ENCODE measurements around the gene SCP2.

SCP2 gene

DNA sequence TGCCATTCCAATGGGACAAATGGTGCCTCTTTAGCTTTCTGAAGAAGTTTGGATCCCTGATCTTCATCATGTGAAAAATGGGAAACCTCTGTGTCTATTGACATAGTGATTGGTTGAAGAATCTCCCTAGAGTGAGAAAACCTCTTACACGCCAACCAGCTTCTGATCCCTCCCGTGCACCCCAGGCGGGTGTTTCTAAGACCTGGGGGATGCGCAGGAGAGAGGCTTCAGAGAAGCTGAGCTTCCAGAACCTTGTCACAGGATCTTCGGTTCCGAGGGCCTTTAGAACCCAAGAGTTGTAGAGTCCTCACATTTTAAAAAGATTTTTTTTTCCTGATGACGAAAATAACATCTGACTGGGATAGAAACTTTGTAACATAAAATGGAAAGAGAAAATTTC is 146.2 kb downstream of the SCP2 start:
- no peak overlapping the region for H3K4me2 ChIP-seq (ENCODE audit: low read depth, low read length, poor library complexity, severe bottlenecking)
- no peaks in the 10 kb centered on the region for H4K20me1 ChIP-seq (ENCODE audit: low read depth, low read length)
- no peaks in the 10 kb centered on the region for H3K27me3 ChIP-seq (ENCODE audit: low read length)
- H3K79me2 ChIP-seq (ENCODE audit: insufficient read depth, low read length), result no peaks in the 10 kb centered on the region
- no peaks in the 10 kb centered on the region for H3K36me3 ChIP-seq (ENCODE audit: low read length)
- H3K9me3 ChIP-seq (ENCODE audit: insufficient read depth, low read length), result no peaks in the 10 kb centered on the region
- no peak overlapping the region for H2AFZ ChIP-seq (ENCODE audit: low read depth, low read length, severe bottlenecking)
- TF ChIP-seq EZH2phosphoT487 (conservative IDR thresholded peaks at IDR 0.05; ENCODE audit: low read length), result no peak
- TF ChIP-seq, protein P1, sequence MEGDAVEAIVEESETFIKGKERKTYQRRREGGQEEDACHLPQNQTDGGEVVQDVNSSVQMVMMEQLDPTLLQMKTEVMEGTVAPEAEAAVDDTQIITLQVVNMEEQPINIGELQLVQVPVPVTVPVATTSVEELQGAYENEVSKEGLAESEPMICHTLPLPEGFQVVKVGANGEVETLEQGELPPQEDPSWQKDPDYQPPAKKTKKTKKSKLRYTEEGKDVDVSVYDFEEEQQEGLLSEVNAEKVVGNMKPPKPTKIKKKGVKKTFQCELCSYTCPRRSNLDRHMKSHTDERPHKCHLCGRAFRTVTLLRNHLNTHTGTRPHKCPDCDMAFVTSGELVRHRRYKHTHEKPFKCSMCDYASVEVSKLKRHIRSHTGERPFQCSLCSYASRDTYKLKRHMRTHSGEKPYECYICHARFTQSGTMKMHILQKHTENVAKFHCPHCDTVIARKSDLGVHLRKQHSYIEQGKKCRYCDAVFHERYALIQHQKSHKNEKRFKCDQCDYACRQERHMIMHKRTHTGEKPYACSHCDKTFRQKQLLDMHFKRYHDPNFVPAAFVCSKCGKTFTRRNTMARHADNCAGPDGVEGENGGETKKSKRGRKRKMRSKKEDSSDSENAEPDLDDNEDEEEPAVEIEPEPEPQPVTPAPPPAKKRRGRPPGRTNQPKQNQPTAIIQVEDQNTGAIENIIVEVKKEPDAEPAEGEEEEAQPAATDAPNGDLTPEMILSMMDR (IDR thresholded peaks at IDR 0.05; ENCODE audit: insufficient read depth, low read length, poor library complexity, severe bottlenecking), result no peak
- no peaks in the 10 kb centered on the region for H3F3A ChIP-seq (ENCODE audit: insufficient read depth)
- no peak overlapping the region for H3K9ac ChIP-seq (ENCODE audit: low read length)
- no peaks in the 10 kb centered on the region for H3K9me2 ChIP-seq (replicated peaks; ENCODE audit: insufficient read depth, low read length)
- no peak overlapping the region for H3K27ac ChIP-seq (ENCODE audit: low read depth, low read length)
- H3K4me3 ChIP-seq (ENCODE audit: insufficient read depth, low read length, poor library complexity, severe bottlenecking), result no peak overlapping the region

DNA sequence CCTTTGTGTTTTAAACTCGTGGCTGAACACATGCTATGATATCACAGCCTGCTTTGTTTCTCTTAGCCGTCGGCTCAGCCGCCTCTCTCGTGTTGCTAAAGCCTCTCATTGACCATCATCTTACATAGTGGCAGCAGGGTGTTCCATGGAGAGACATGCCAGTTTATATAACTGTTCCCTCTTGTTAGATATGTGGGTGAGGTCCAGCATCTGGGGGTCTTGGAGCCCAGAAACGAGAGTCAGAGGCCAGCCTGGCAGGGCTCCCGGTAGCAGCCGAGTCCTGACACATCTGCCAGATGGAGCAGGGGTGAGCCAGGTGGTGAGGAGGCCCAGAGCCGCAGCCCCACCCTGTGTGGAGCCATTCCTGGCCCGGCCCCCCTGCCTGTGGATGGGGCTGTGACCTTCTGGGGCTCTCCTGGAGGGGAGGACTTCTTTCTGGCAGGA is 146.8 kb downstream of the SCP2 start:
- H3K9me2 ChIP-seq (replicated peaks; ENCODE audit: insufficient read depth, low read length), result no peaks in the 10 kb centered on the region
- H3F3A ChIP-seq (ENCODE audit: insufficient read depth), result no peaks in the 10 kb centered on the region
- H2AFZ ChIP-seq (ENCODE audit: low read depth, low read length, severe bottlenecking), result no peak overlapping the region
- no peaks in the 10 kb centered on the region for H3K9me3 ChIP-seq (ENCODE audit: insufficient read depth, low read length)
- H3K9ac ChIP-seq (ENCODE audit: low read length), result no peak overlapping the region
- H4K20me1 ChIP-seq (ENCODE audit: low read depth, low read length), result no peaks in the 10 kb centered on the region
- H3K4me2 ChIP-seq (ENCODE audit: low read depth, low read length, poor library complexity, severe bottlenecking), result no peak overlapping the region
- H3K27me3 ChIP-seq (ENCODE audit: low read length), result no peaks in the 10 kb centered on the region
- no peak overlapping the region for H3K27ac ChIP-seq (ENCODE audit: low read depth, low read length)
- H3K36me3 ChIP-seq (ENCODE audit: low read length), result no peaks in the 10 kb centered on the region
- H3K79me2 ChIP-seq (ENCODE audit: insufficient read depth, low read length), result no peaks in the 10 kb centered on the region
- no peak for TF ChIP-seq EZH2phosphoT487 (conservative IDR thresholded peaks at IDR 0.05; ENCODE audit: low read length)
- TF ChIP-seq, protein P1 (IDR thresholded peaks at IDR 0.05; ENCODE audit: insufficient read depth, low read length, poor library complexity, severe bottlenecking), result no peak
- H3K4me3 ChIP-seq (ENCODE audit: insufficient read depth, low read length, poor library complexity, severe bottlenecking), result no peak overlapping the region

DNA sequence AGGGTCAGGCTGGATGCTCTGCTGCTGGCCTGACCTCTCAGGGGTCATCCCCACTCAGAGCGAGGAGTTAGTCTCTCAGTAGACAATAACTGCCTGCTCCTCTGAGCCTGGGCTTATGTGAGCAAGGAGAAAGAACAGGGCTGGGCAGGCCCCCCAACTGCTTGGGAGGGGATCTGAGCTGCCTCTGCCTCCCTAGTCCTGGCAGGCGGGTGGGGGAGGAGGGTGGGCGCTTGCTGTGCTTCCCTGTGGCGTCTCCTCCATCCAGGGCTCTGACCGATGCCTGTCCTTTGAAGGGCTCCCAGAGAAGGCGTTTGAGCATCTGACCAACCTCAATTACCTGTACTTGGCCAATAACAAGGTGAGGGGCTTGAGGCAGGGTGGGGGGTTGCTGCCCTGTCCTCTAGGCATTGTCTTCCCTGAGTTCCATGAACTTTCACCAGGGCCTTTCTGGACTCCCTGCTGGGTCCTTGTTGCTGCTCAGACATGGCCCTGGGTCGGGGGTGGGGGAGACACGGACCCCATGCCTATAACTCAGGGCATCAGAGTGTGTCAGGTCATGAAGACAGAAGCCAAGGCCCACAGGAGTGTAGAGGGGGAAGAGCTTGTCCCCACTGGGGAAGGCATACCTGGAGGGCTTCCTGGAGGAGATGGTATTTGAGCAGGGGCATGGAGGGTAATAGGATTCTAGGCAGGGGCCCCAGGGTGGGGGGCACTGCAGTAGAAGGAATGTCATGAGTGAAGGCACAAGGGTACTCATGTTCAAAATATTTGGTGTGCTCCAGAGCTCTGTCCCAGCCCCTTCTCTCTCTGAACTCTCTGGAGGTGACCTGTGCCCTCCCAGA is 147.5 kb downstream of the SCP2 start:
- H3K9ac ChIP-seq (ENCODE audit: low read length), result no peak overlapping the region
- H3K4me3 ChIP-seq (ENCODE audit: insufficient read depth, low read length, poor library complexity, severe bottlenecking), result no peak overlapping the region
- no peaks in the 10 kb centered on the region for H3F3A ChIP-seq (ENCODE audit: insufficient read depth)
- H3K9me2 ChIP-seq (replicated peaks; ENCODE audit: insufficient read depth, low read length), result no peaks in the 10 kb centered on the region
- H3K4me2 ChIP-seq (ENCODE audit: low read depth, low read length, poor library complexity, severe bottlenecking), result no peak overlapping the region
- H4K20me1 ChIP-seq (ENCODE audit: low read depth, low read length), result no peaks in the 10 kb centered on the region
- H2AFZ ChIP-seq (ENCODE audit: low read depth, low read length, severe bottlenecking), result no peak overlapping the region
- H3K27me3 ChIP-seq (ENCODE audit: low read length), result no peaks in the 10 kb centered on the region
- no peaks in the 10 kb centered on the region for H3K79me2 ChIP-seq (ENCODE audit: insufficient read depth, low read length)
- no peaks in the 10 kb centered on the region for H3K9me3 ChIP-seq (ENCODE audit: insufficient read depth, low read length)
- no peak overlapping the region for H3K27ac ChIP-seq (ENCODE audit: low read depth, low read length)
- TF ChIP-seq, protein P1 (IDR thresholded peaks at IDR 0.05; ENCODE audit: insufficient read depth, low read length, poor library complexity, severe bottlenecking), result no peak
- TF ChIP-seq EZH2phosphoT487 (conservative IDR thresholded peaks at IDR 0.05; ENCODE audit: low read length), result no peak
- no peaks in the 10 kb centered on the region for H3K36me3 ChIP-seq (ENCODE audit: low read length)
